Ovary (tissue), 9 donors: ENCODE measurements around the gene SLC22A3. TPM values are rescaled to one million over a fixed set of nuclear protein-coding genes. Genes with fewer than 3 reads are reported as not detected.

Experiments
- DNase-seq, 5 donors: peaks; one replicate each; pipeline ENCODE4 v3.0.0-alpha.2; 2019 to 2020
- H3K27ac ChIP-seq, 2 donors: fragments of 200-600 bp; one replicate each; pipeline versions ENCODE4 v1.5.1 to v1.8.0; 2019 to 2022
- H3K27me3 ChIP-seq: fragments of 200-600 bp; one replicate; pipeline ENCODE4 v1.8.0; 2022
- H3K36me3 ChIP-seq: fragments of 200-600 bp; sonication (generic); one replicate; pipeline ENCODE4 v1.5.1; 2019
- H3K4me1 ChIP-seq: one replicate; pipeline ENCODE4 v1.8.1; 2013; ENCODE audit warnings: mild to moderate bottlenecking, moderate library complexity; ENCODE audit not compliant: insufficient read depth
- H3K4me3 ChIP-seq: fragments of 200-600 bp; sonication (generic); one replicate; pipeline ENCODE4 v1.5.1; 2017
- H3K9me3 ChIP-seq, 2 donors: fragments of 200-600 bp in 1 of 2; sonication (generic) in 1 of 2; one replicate each; pipeline versions ENCODE4 v1.5.1 to v1.8.1; 2013 to 2019; ENCODE audit warnings: mild to moderate bottlenecking in 1 of 2, moderate library complexity in 1 of 2
- CTCF ChIP-seq, 3 donors: fragments of 450-650 bp in 2 of 3; fragments of 200-600 bp in 1 of 3; IDR thresholded peaks; one replicate each; pipeline versions ENCODE4 v1.5.1 to v1.8.0; 2016 to 2022; ENCODE audit warnings: antibody characterized with exemption in 3 of 3, mild to moderate bottlenecking in 1 of 3
- EP300 ChIP-seq: sonication (generic); formaldehyde crosslinking; IDR thresholded peaks from one replicate; pipeline ENCODE4 v1.6.1; 2017; ENCODE audit warnings: antibody characterized with exemption
- POLR2A ChIP-seq: fragments of 450-650 bp; IDR thresholded peaks from one replicate; pipeline ENCODE4 v1.6.1; 2017; ENCODE audit warnings: antibody characterized with exemption, mild to moderate bottlenecking, moderate library complexity
- WGBS, 3 donors: extraction: QIAGEN DNeasy Blood & Tissue Kit in 1 of 3; methylation state at CpG; one replicate each; pipeline versions ENCODE4 v1.1.5 to v1.1.7; 2013 to 2017; 5-methylcytosine and 5-hydroxymethylcytosine counted together
- intact Hi-C, 4 donors: fragments of 100-400 bp; cut with DNase I; formaldehyde crosslinking; loops; one replicate each; pipeline versions ENCODE4 v1.11.0 to v1.15.1; 2022 to 2023
- polyA plus RNA-seq, 2 donors: library from polyadenylated mRNA; stranded (reverse); fragments of 200-250 nt in 1 of 2; fragments of 350-450 nt in 1 of 2; fragmentation: Illumina TruSeq in 1 of 2; extraction: RNeasy Lipid Tissue Mini Kit (QIAGEN cat#74804) in 1 of 2; gene quantifications; one replicate each; pipeline ENCODE4 v1.2.3, GENCODE V29; 2013 to 2014
- total RNA-seq, 7 donors: library from RNA; depleted of rRNA in 2 of 7; stranded (reverse); fragments of >200 nt in 2 of 7; fragmentation: NEBNext Ultra II Directional in 3 of 7; extraction: Animal tissue kit (Norgen Biotek cat#: 25700) in 3 of 7; gene quantifications; one replicate each; pipeline versions ENCODE4 v1.1.0 to v1.2.4, GENCODE V29; 2016 to 2023
- donor health status: DM: no; HTN: no; CAD: no; lungs with moderate emphysema.
- donor health status: DM: no; HTN: no; CAD: no.
- donor health status: Bipolar disorder and iron deficiency.
- donor health status: DM: yes; HTN: yes; CAD: no.
- donor health status: DM: no; HTN: no; CAD: no.
- donor health status: DM: yes; HTN: yes; CAD: no.

The SLC22A3 gene
- total and polyA plus RNA-seq, 9 donors: 13.5 to 42.5 (median 30.5) TPM

GRCh38 chr6:160438481-160438880, 90.3 kb downstream of the SLC22A3 start:
- no peak for TF ChIP-seq EP300
- no peak for TF ChIP-seq POLR2A
- TF ChIP-seq CTCF (IDR thresholded peaks at IDR 0.05): no peak
- Histone ChIP-seq H3K4me1 (no peaks in the 10 kb centered on the region), H3K4me3 (no peak overlapping the region), H3K27me3 (no peaks in the 10 kb centered on the region), H3K36me3 (no peaks in the 10 kb centered on the region), H3K9me3 (no peaks in the 10 kb centered on the region), H3K27ac (no peak overlapping the region)
- 54 to 62% (median 55%) methylated on average over 4 of the region's 4 CpGs for WGBS, 3 donors
- intact Hi-C loops: loop anchor here in 1 of 4 donors (10.0 kb wide), 1 partner anchor 84 kb away; no protein-coding TSS in a partner anchor
- DNase-seq: no peak

- DNase-seq: peak in 1 of 5 donors; percentile 38
- no peaks in the 10 kb centered on the region for H3K4me1 ChIP-seq
- H3K4me3 ChIP-seq: no peak overlapping the region
- no peak overlapping the region for H3K27ac ChIP-seq
- 57 to 80% (median 73%) methylated on average over 5 of the region's 5 CpGs for WGBS, 3 donors
- H3K9me3 ChIP-seq: no peaks in the 10 kb centered on the region
- intact Hi-C loops: loop anchor here in 2 of 4 donors (5.0 to 10.0 kb wide), 2 partner anchors 85 to 282 kb away; no protein-coding TSS in a partner anchor
- TF ChIP-seq CTCF (IDR thresholded peaks at IDR 0.05) (no peak), POLR2A (no peak), EP300 (no peak)
- no peaks in the 10 kb centered on the region for H3K36me3 ChIP-seq
- no peaks in the 10 kb centered on the region for H3K27me3 ChIP-seq
Observed at GRCh38 chr6:160439751-160440150, 91.6 kb downstream of the SLC22A3 start.

- WGBS, 3 donors: 84 to 88% (median 87%) methylated on average over 5 of the region's 5 CpGs
- no peak overlapping the region for H3K4me3 ChIP-seq
- no peaks in the 10 kb centered on the region for H3K4me1 ChIP-seq
- intact Hi-C loops: loop anchor here in 1 of 4 donors (5.0 kb wide), 1 partner anchor 285 kb away; no protein-coding TSS in a partner anchor
- no peaks in the 10 kb centered on the region for H3K9me3 ChIP-seq
- no peaks in the 10 kb centered on the region for H3K27me3 ChIP-seq
- no peak for DNase-seq
- H3K27ac ChIP-seq: no peak overlapping the region
- TF ChIP-seq CTCF (IDR thresholded peaks at IDR 0.05) (no peak), POLR2A (no peak), EP300 (no peak)
- no peaks in the 10 kb centered on the region for H3K36me3 ChIP-seq
Observed at GRCh38 chr6:160442151-160442550, 94.0 kb downstream of the SLC22A3 start.

GRCh38 chr6:160445130-160445529, 97.0 kb downstream of the SLC22A3 start:
- Histone ChIP-seq H3K9me3 (no peaks in the 10 kb centered on the region), H3K27ac (no peak overlapping the region), H3K27me3 (no peaks in the 10 kb centered on the region), H3K4me3 (no peak overlapping the region), H3K4me1 (no peaks in the 10 kb centered on the region), H3K36me3 (no peaks in the 10 kb centered on the region)
- TF ChIP-seq CTCF (IDR thresholded peaks at IDR 0.05) (no peak), POLR2A (no peak), EP300 (no peak)
- 81 to 95% (median 95%) methylated on average over 2 of the region's 2 CpGs for WGBS, 3 donors
- no peak for DNase-seq
- intact Hi-C loops: loop anchor here in 1 of 4 donors (5.0 kb wide), 1 partner anchor 348 kb away; no protein-coding TSS in a partner anchor
